Karpas-422 (cell line): ENCODE data around the gene FAM216A. TPM values are rescaled to one million over a fixed set of nuclear protein-coding genes. Genes with fewer than 3 reads are reported as not detected.
A peak's percentile ranks its signal among the peaks of the same experiment; 100 is the strongest.

Experiments
- DNase-seq: peaks from one replicate; pipeline ENCODE4 v3.0.0-alpha.2; 2015
- H2AFZ ChIP-seq: fragments of 200-600 bp; sonication (generic); 2 replicates; pipeline ENCODE4 v1.6.1; 2014; ENCODE audit warnings: antibody characterized with exemption, low read length, mixed read lengths
- H3K27ac ChIP-seq: fragments of 200-600 bp; sonication (generic); 2 replicates; pipeline ENCODE4 v1.5.1; 2014; ENCODE audit warnings: mild to moderate bottlenecking, low read length, moderate library complexity
- H3K27me3 ChIP-seq: fragments of 200-600 bp; sonication (generic); 2 replicates; pipeline ENCODE4 v1.6.1; 2014; ENCODE audit warnings: low read length, mixed read lengths
- H3K36me3 ChIP-seq: fragments of 200-600 bp; sonication (generic); 2 replicates; pipeline ENCODE4 v1.6.1; 2014; ENCODE audit warnings: low read length, mixed read lengths; ENCODE audit not compliant: insufficient read depth
- H3K4me1 ChIP-seq: fragments of 200-600 bp; sonication (generic); 2 replicates; pipeline ENCODE4 v1.6.1; 2014; ENCODE audit warnings: mild to moderate bottlenecking, low read length, mixed read lengths
- H3K4me2 ChIP-seq: fragments of 200-600 bp; sonication (generic); 2 replicates; pipeline ENCODE4 v1.6.1; 2014; ENCODE audit warnings: low read length, low read depth, mild to moderate bottlenecking; ENCODE audit not compliant: poor library complexity, severe bottlenecking
- H3K4me3 ChIP-seq: fragments of 200-600 bp; sonication (generic); 2 replicates; pipeline ENCODE4 v1.5.1; 2014; ENCODE audit warnings: mild to moderate bottlenecking, antibody characterized with exemption, low read length, mixed read lengths
- H3K79me2 ChIP-seq: fragments of 200-600 bp; sonication (generic); 2 replicates; pipeline ENCODE4 v1.6.1; 2014; ENCODE audit warnings: mild to moderate bottlenecking, low read length, mixed read lengths
- H3K9ac ChIP-seq: fragments of 200-600 bp; sonication (generic); 2 replicates; pipeline ENCODE4 v1.6.0; 2014; ENCODE audit warnings: low read length
- H3K9me2 ChIP-seq: fragments of 200-600 bp; sonication (generic), shearing (Covaris generic); replicated peaks from 2 replicates; pipeline ENCODE4 v1.6.0; 2014; ENCODE audit warnings: mild to moderate bottlenecking, low read length, moderate library complexity; ENCODE audit not compliant: insufficient read depth
- H3K9me3 ChIP-seq: fragments of 300-700, 200-600 bp; sonication (generic); 2 replicates; pipeline ENCODE4 v1.6.1; 2014; ENCODE audit warnings: low read length, mixed read lengths
- H4K20me1 ChIP-seq: fragments of 200-600 bp; sonication (generic); 2 replicates; pipeline ENCODE4 v1.6.1; 2014; ENCODE audit warnings: mild to moderate bottlenecking, antibody characterized with exemption, low read length, low read depth; ENCODE audit not compliant: insufficient read depth
- total RNA-seq: library from RNA; depleted of rRNA; stranded (reverse); fragments of >200 nt; shearing (Covaris generic); gene quantifications from 2 replicates; pipeline ENCODE4 v1.2.3, GENCODE V29; 2014; ENCODE audit warnings: low replicate concordance

The FAM216A gene
- total RNA-seq, 1 experiment from 2014 or later, result 59.9 TPM

GRCh38 chr12:110528277-110528839, 59.7 kb downstream of the FAM216A start:
- H3K27me3 ChIP-seq, result no peaks in the 10 kb centered on the region
- no peaks in the 10 kb centered on the region for H3K9me2 ChIP-seq
- no peak overlapping the region for H3K27ac ChIP-seq
- H3K79me2 ChIP-seq, result peaks cover 2% of the 10 kb centered on the region; the same call in 1 of the 2 replicates
- H2AFZ ChIP-seq, result no peak overlapping the region
- DNase-seq, result no peak
- peaks cover 34% of the 10 kb centered on the region for H3K4me1 ChIP-seq
- H3K9ac ChIP-seq, result no peak overlapping the region
- no peaks in the 10 kb centered on the region for H4K20me1 ChIP-seq
- no peak overlapping the region for H3K4me3 ChIP-seq
- no peaks in the 10 kb centered on the region for H3K9me3 ChIP-seq
- H3K4me2 ChIP-seq, result no peak overlapping the region
- 0 out of 2 replicates have a peak, but pooled peaks cover 3% of the 10 kb centered on the region for H3K36me3 ChIP-seq

GRCh38 chr12:110530511-110530910, 61.9 kb downstream of the FAM216A start:
- Histone ChIP-seq H3K79me2 (peaks cover 21% of the 10 kb centered on the region), H4K20me1 (no peaks in the 10 kb centered on the region), H2AFZ (no peak overlapping the region), H3K27ac (peak overlapping the region; percentile 94), H3K9me3 (no peaks in the 10 kb centered on the region), H3K9me2 (no peaks in the 10 kb centered on the region), H3K36me3 (peaks cover 4% of the 10 kb centered on the region; the same call in 1 of the 2 replicates), H3K9ac (peak overlapping the region; percentile 35), H3K4me1 (peaks cover 55% of the 10 kb centered on the region), H3K27me3 (no peaks in the 10 kb centered on the region), H3K4me2 (peak overlapping the region; percentile 52), H3K4me3 (peak overlapping the region; percentile 28)
- peak; percentile 86 for DNase-seq

GRCh38 chr12:110531741-110532333, 63.2 kb downstream of the FAM216A start:
- H3K9me3 ChIP-seq, result no peaks in the 10 kb centered on the region
- H3K36me3 ChIP-seq, result peaks cover 14% of the 10 kb centered on the region; the same call in 1 of the 2 replicates
- peak overlapping the region; percentile 52 for H3K4me2 ChIP-seq
- H3K4me1 ChIP-seq, result peaks cover 69% of the 10 kb centered on the region
- H4K20me1 ChIP-seq, result no peaks in the 10 kb centered on the region
- peak overlapping the region; percentile 94 for H3K27ac ChIP-seq
- H3K27me3 ChIP-seq, result no peaks in the 10 kb centered on the region
- peaks cover 34% of the 10 kb centered on the region for H3K79me2 ChIP-seq
- peak; percentile 77 for DNase-seq
- peak overlapping the region; percentile 35 for H3K9ac ChIP-seq
- no peaks in the 10 kb centered on the region for H3K9me2 ChIP-seq
- no peak overlapping the region for H2AFZ ChIP-seq
- peak overlapping the region; percentile 11; the same call in 1 of the 2 replicates for H3K4me3 ChIP-seq

GRCh38 chr12:110532644-110533043, 64.0 kb downstream of the FAM216A start:
- H3K9me3 ChIP-seq, result no peaks in the 10 kb centered on the region
- H3K4me2 ChIP-seq, result peak overlapping the region; percentile 52
- DNase-seq, result no peak
- peaks cover 19% of the 10 kb centered on the region; the same call in 1 of the 2 replicates for H3K36me3 ChIP-seq
- H2AFZ ChIP-seq, result no peak overlapping the region
- peaks cover 77% of the 10 kb centered on the region for H3K4me1 ChIP-seq
- H3K9ac ChIP-seq, result peak overlapping the region; percentile 35; the same call in 1 of the 2 replicates
- H3K79me2 ChIP-seq, result peaks cover 38% of the 10 kb centered on the region
- no peaks in the 10 kb centered on the region for H4K20me1 ChIP-seq
- no peaks in the 10 kb centered on the region for H3K27me3 ChIP-seq
- H3K27ac ChIP-seq, result peak overlapping the region; percentile 94
- no peaks in the 10 kb centered on the region for H3K9me2 ChIP-seq
- H3K4me3 ChIP-seq, result peak overlapping the region; percentile 0; the same call in 1 of the 2 replicates

GRCh38 chr12:110533607-110534006, 65.0 kb downstream of the FAM216A start:
- Histone ChIP-seq H3K9me2 (no peaks in the 10 kb centered on the region), H3K36me3 (peaks cover 29% of the 10 kb centered on the region), H3K4me2 (peak overlapping the region; percentile 52), H3K79me2 (peaks cover 46% of the 10 kb centered on the region), H3K27ac (peak overlapping the region; percentile 94), H4K20me1 (no peaks in the 10 kb centered on the region), H3K4me1 (peaks cover 86% of the 10 kb centered on the region), H3K9me3 (no peaks in the 10 kb centered on the region), H3K4me3 (no peak overlapping the region), H2AFZ (no peak overlapping the region), H3K27me3 (no peaks in the 10 kb centered on the region), H3K9ac (peak overlapping the region; percentile 6; the same call in 1 of the 2 replicates)
- DNase-seq, result no peak

- Histone ChIP-seq H3K27ac (peak overlapping the region; percentile 94), H4K20me1 (no peaks in the 10 kb centered on the region), H3K4me3 (no peak overlapping the region), H3K4me2 (peak overlapping the region; percentile 52), H2AFZ (no peak overlapping the region), H3K9me2 (no peaks in the 10 kb centered on the region), H3K4me1 (peaks cover 98% of the 10 kb centered on the region), H3K79me2 (peaks cover 56% of the 10 kb centered on the region), H3K36me3 (peaks cover 35% of the 10 kb centered on the region), H3K27me3 (no peaks in the 10 kb centered on the region), H3K9ac (no peak overlapping the region), H3K9me3 (no peaks in the 10 kb centered on the region)
- DNase-seq, result no peak
These were observed 66.2 kb downstream of the FAM216A start for GRCh38 chr12:110534811-110535210.

GRCh38 chr12:110536834-110537604, 68.4 kb downstream of the FAM216A start:
- Histone ChIP-seq H3K9ac (no peak overlapping the region), H3K27me3 (no peaks in the 10 kb centered on the region), H3K9me2 (no peaks in the 10 kb centered on the region), H3K27ac (peak overlapping the region; percentile 65), H3K4me3 (no peak overlapping the region), H3K4me2 (peak overlapping the region; percentile 25), H3K4me1 (peaks cover 98% of the 10 kb centered on the region), H3K79me2 (peaks cover 68% of the 10 kb centered on the region), H3K9me3 (no peaks in the 10 kb centered on the region), H4K20me1 (no peaks in the 10 kb centered on the region), H2AFZ (no peak overlapping the region), H3K36me3 (peaks cover 32% of the 10 kb centered on the region)
- DNase-seq, result no peak
